HepG2 (cell line): Measurements from ENCODE around the gene AAR2. TPM values are rescaled to one million over a fixed set of nuclear protein-coding genes. Genes with fewer than 3 reads are reported as not detected.

ENCODE experiments used
- ATAC-seq: fragments of 200-7000 bp; cut with Tn5 transposase; 3 replicates; pipeline ENCODE4 v1.9.1; 2020; ENCODE audit warnings: mild to moderate bottlenecking, moderate library complexity
- BruUV-seq: library from RNA; stranded (reverse); fragments of 400-500 nt; replicated peaks from 2 replicates; lab custom pipeline; 2021; lab: Mats Ljungman, UMichigan
- CTCF ChIA-PET: fragments of 300-600 bp; formaldehyde crosslinking; extraction: SDS; loops from one replicate; lab custom pipeline; 2021; ENCODE audit warnings: low total read pairs, inconsistent platforms, low intra/inter-chr PET ratio; lab: Yijun Ruan, JAX
- POLR2A ChIA-PET: fragments of 350-600 bp; sonication (Branson Sonifier 250); formaldehyde crosslinking; loops from one replicate; lab custom pipeline; 2020; ENCODE audit warnings: antibody characterized with exemption, inconsistent platforms; lab: Yijun Ruan, JAX
- DNase-seq: peaks from one replicate; pipeline ENCODE4 v3.0.0-alpha.2; 2015; ENCODE audit warnings: low spot score
- FAIRE-seq: peaks from 3 replicates; lab custom pipeline; 2011; peaks lifted over from hg19 to GRCh38; lab: Jason Lieb, UNC
- H2AFZ ChIP-seq: one replicate; pipeline ENCODE4 v1.6.1; 2011; ENCODE audit warnings: low read length, inconsistent platforms
- H3K27ac ChIP-seq: fragments of 300-600 bp; 3 replicates; pipeline ENCODE4 v1.8.0; 2011; ENCODE audit warnings: mixed run types, mild to moderate bottlenecking, mixed read lengths, low read length, inconsistent platforms; ENCODE audit not compliant: insufficient read depth; ENCODE audit errors: extremely low read length
- H3K27me3 ChIP-seq, 2 experiments: fragments of 200-600 bp in 1 of 2; 2 replicates in 1 of 2; 3 replicates in 1 of 2; pipeline versions ENCODE4 v1.6.0 to v1.8.0; 2011; ENCODE audit warnings: low read length in 2 of 2, mild to moderate bottlenecking in 2 of 2, moderate library complexity in 2 of 2, inconsistent platforms in 1 of 2; ENCODE audit not compliant: insufficient read depth in 2 of 2, control insufficient read depth in 1 of 2
- H3K36me3 ChIP-seq, 2 experiments: fragments of 200-600 bp in 1 of 2; replicated peaks in 1 of 2; 2 replicates in 1 of 2; 3 replicates in 1 of 2; pipeline versions ENCODE4 v1.5.1 to v1.8.0; 2011; ENCODE audit warnings: low read length in 2 of 2, inconsistent platforms in 1 of 2; ENCODE audit not compliant: insufficient read depth in 2 of 2, control insufficient read depth in 1 of 2
- H3K4me1 ChIP-seq: 2 replicates; pipeline ENCODE4 v1.5.1; 2012; ENCODE audit warnings: low read length, inconsistent platforms; ENCODE audit not compliant: insufficient read depth
- H3K4me2 ChIP-seq: 2 replicates; pipeline ENCODE4 v1.6.0; 2011; ENCODE audit warnings: low read depth, low read length, inconsistent platforms
- H3K4me3 ChIP-seq, 3 experiments: fragments of 200-600 bp in 1 of 3; sonication (generic), shearing (Covaris generic) in 1 of 3; replicated peaks in 1 of 3; 2 replicates each; pipeline ENCODE4 v1.5.1; 2011 to 2016; ENCODE audit warnings: low read length in 3 of 3, inconsistent platforms in 2 of 3, low read depth in 2 of 3, mild to moderate bottlenecking in 2 of 3, control low read depth in 1 of 3, mixed read lengths in 1 of 3; ENCODE audit not compliant: insufficient read depth in 1 of 3
- H3K79me2 ChIP-seq: one replicate; pipeline ENCODE4 v1.6.1; 2011; ENCODE audit warnings: low read length, inconsistent platforms; ENCODE audit not compliant: insufficient read depth
- H3K9ac ChIP-seq: 2 replicates; pipeline ENCODE4 v1.6.0; 2011; ENCODE audit warnings: mild to moderate bottlenecking, low read depth, low read length, inconsistent platforms; ENCODE audit not compliant: insufficient read depth
- H3K9me3 ChIP-seq: 2 replicates; pipeline ENCODE4 v1.5.1; 2012; ENCODE audit warnings: mild to moderate bottlenecking, low read length
- H4K20me1 ChIP-seq: 2 replicates; pipeline ENCODE4 v1.6.0; 2011; ENCODE audit warnings: inconsistent platforms, mild to moderate bottlenecking, low read length, moderate library complexity; ENCODE audit not compliant: insufficient read depth
- ARID2 ChIP-seq: sonication (generic); formaldehyde crosslinking; IDR thresholded peaks from 2 replicates; pipeline ENCODE4 v1.8.1; 2022; ENCODE audit warnings: mild to moderate bottlenecking, missing genetic modification reagents, borderline replicate concordance
- ARID4A ChIP-seq: sonication (generic); formaldehyde crosslinking; IDR thresholded peaks from 2 replicates; pipeline ENCODE4 v1.5.0; 2020; ENCODE audit warnings: mild to moderate bottlenecking, missing genetic modification reagents, borderline replicate concordance
- CBX1 ChIP-seq: IDR thresholded peaks from one replicate; pipeline ENCODE4 v1.6.1; 2016; ENCODE audit warnings: antibody characterized with exemption, low read depth
- DR1 ChIP-seq: sonication (generic); formaldehyde crosslinking; IDR thresholded peaks from 2 replicates; pipeline ENCODE4 v1.8.0; 2021; ENCODE audit warnings: mild to moderate bottlenecking, missing genetic modification reagents, inconsistent platforms
- EEA1 ChIP-seq: sonication (generic); formaldehyde crosslinking; IDR thresholded peaks from 2 replicates; pipeline ENCODE4 v1.5.1; 2020; ENCODE audit warnings: mild to moderate bottlenecking, missing genetic modification reagents, borderline replicate concordance
- KDM3A ChIP-seq: IDR thresholded peaks from 2 replicates; pipeline ENCODE4 v1.6.1; 2018; ENCODE audit warnings: low read depth, missing compliant biosample characterization
- KDM5B ChIP-seq: sonication (generic); formaldehyde crosslinking; IDR thresholded peaks from 2 replicates; pipeline ENCODE4 v1.4.0; 2020; ENCODE audit warnings: missing genetic modification reagents, mild to moderate bottlenecking, borderline replicate concordance
- NPAS2 ChIP-seq: sonication (generic); formaldehyde crosslinking; IDR thresholded peaks from 2 replicates; pipeline ENCODE4 v1.8.0; 2022; ENCODE audit warnings: mild to moderate bottlenecking, missing genetic modification reagents, borderline replicate concordance
- NR2F6 ChIP-seq, 2 experiments: IDR thresholded peaks; 2 replicates each; pipeline ENCODE4 v1.6.1; 2016; ENCODE audit warnings: antibody characterized with exemption in 1 of 2, mild to moderate bottlenecking in 1 of 2
- SIN3A ChIP-seq: IDR thresholded peaks from 2 replicates; pipeline ENCODE4 v1.6.1; 2011; ENCODE audit warnings: low read depth, mild to moderate bottlenecking, control low read depth, low read length, borderline replicate concordance
- SNAPC2 ChIP-seq: sonication (generic); formaldehyde crosslinking; IDR thresholded peaks from 2 replicates; pipeline ENCODE4 v1.8.1; 2022; ENCODE audit warnings: mild to moderate bottlenecking, missing genetic modification reagents
- SYNCRIP ChIP-seq: fragments of 200-400 bp; formaldehyde crosslinking; IDR thresholded peaks from 2 replicates; pipeline ENCODE4 v1.6.1; 2018; ENCODE audit warnings: mild to moderate bottlenecking, low read depth, low read length; ENCODE audit not compliant: insufficient read depth
- TAF15 ChIP-seq: fragments of 200-400 bp; formaldehyde crosslinking; IDR thresholded peaks from one replicate; pipeline ENCODE4 v1.6.1; 2018; ENCODE audit warnings: mild to moderate bottlenecking, low read depth, low read length; ENCODE audit not compliant: poor library complexity, severe bottlenecking
- U2AF2 ChIP-seq: fragments of 200-400 bp; formaldehyde crosslinking; IDR thresholded peaks from 2 replicates; pipeline ENCODE4 v1.6.1; 2017; ENCODE audit warnings: low read depth, mild to moderate bottlenecking, low read length
- ZBTB14 ChIP-seq: sonication (generic); formaldehyde crosslinking; IDR thresholded peaks from 2 replicates; pipeline ENCODE4 v1.4.0; 2020; ENCODE audit warnings: missing genetic modification reagents
- ZFP82 ChIP-seq: sonication (generic); formaldehyde crosslinking; IDR thresholded peaks from 2 replicates; pipeline ENCODE4 v1.5.1; 2020; ENCODE audit warnings: mild to moderate bottlenecking, missing genetic modification reagents, borderline replicate concordance
- ZFX ChIP-seq: sonication (generic); formaldehyde crosslinking; IDR thresholded peaks from 2 replicates; pipeline ENCODE4 v1.4.0; 2020; ENCODE audit warnings: mild to moderate bottlenecking, low read depth, missing genetic modification reagents, moderate library complexity
- WGBS: methylation state at CpG from one replicate; pipeline ENCODE4 v1.1.6; 2017; ENCODE audit warnings: low lambda C conversion rate; 5-methylcytosine and 5-hydroxymethylcytosine counted together
- in situ Hi-C: cut with HindIII; loops from 2 replicates; pipeline ENCODE4 v1.10.0; 2017; ENCODE audit warnings: low pct_unique_long_range_greater_than_20kb; ENCODE audit not compliant: extremely low pct_ligation_motif_present
- intact Hi-C: fragments of 100-400 bp; cut with micrococcal nuclease; formaldehyde crosslinking; loops from one replicate; pipeline ENCODE4 v1.10.0; 2022; ENCODE audit not compliant: unreplicated experiment
- polyA plus RNA-seq, 8 experiments: library from polyadenylated mRNA; depleted of rRNA in 3 of 8; stranded (reverse) in 7 of 8; unstranded in 1 of 8; fragments of >200 nt; fragmentation: Illumina TruSeq in 4 of 8; extraction: Trizol in 4 of 8; gene quantifications; 2 replicates each; pipeline versions ENCODE4 v1.2.1 to v1.2.3, GENCODE V29; 2011 to 2016; ENCODE audit warnings: low read depth in 4 of 8, missing spikeins in 1 of 8, mixed read lengths in 1 of 8; ENCODE audit not compliant: insufficient read depth in 1 of 8
- total RNA-seq, 5 experiments: library from RNA; depleted of rRNA; stranded (reverse); fragments of >200 nt; fragmentation: Illumina TruSeq; extraction: Trizol; gene quantifications; 2 replicates each; pipeline ENCODE4 v1.2.3, GENCODE V29; 2016; ENCODE audit warnings: low read depth in 1 of 5
- TF ChIP-seq, protein P1 (sequence below): sonication (generic); formaldehyde crosslinking; IDR thresholded peaks from 2 replicates; pipeline ENCODE4 v1.5.0; 2020; ENCODE audit warnings: mild to moderate bottlenecking, missing genetic modification reagents

Gene AAR2
- total and polyA plus RNA-seq, 2 of the 13 experiments (the other 11 are each of a cell fraction or from before 2014, with no cell fraction given), result 45.2 to 46.2 TPM

GRCh38 chr20:36255445-36255844 lies 19.2 kb downstream of the AAR2 start:
- no peak for DNase-seq
- TF ChIP-seq EEA1 (CRISPR knock-in tag) (no peak), DR1 (CRISPR knock-in tag) (no peak), KDM5B (no peak), ARID4A (CRISPR knock-in tag) (no peak), CBX1 (no peak), ZFX (CRISPR knock-in tag) (no peak), ARID2 (CRISPR knock-in tag) (no peak), U2AF2 (no peak), SIN3A (no peak), TAF15 (no peak), KDM3A (CRISPR knock-in tag) (no peak), ZBTB14 (CRISPR knock-in tag) (no peak), SNAPC2 (CRISPR knock-in tag) (no peak), NPAS2 (no peak), SYNCRIP (no peak), NR2F6 (IDR thresholded peaks at IDR 0.05) (no peak), NR2F6 (CRISPR knock-in tag; IDR thresholded peaks at IDR 0.05) (no peak), ZFP82 (CRISPR knock-in tag) (no peak)
- TF ChIP-seq, protein P1, sequence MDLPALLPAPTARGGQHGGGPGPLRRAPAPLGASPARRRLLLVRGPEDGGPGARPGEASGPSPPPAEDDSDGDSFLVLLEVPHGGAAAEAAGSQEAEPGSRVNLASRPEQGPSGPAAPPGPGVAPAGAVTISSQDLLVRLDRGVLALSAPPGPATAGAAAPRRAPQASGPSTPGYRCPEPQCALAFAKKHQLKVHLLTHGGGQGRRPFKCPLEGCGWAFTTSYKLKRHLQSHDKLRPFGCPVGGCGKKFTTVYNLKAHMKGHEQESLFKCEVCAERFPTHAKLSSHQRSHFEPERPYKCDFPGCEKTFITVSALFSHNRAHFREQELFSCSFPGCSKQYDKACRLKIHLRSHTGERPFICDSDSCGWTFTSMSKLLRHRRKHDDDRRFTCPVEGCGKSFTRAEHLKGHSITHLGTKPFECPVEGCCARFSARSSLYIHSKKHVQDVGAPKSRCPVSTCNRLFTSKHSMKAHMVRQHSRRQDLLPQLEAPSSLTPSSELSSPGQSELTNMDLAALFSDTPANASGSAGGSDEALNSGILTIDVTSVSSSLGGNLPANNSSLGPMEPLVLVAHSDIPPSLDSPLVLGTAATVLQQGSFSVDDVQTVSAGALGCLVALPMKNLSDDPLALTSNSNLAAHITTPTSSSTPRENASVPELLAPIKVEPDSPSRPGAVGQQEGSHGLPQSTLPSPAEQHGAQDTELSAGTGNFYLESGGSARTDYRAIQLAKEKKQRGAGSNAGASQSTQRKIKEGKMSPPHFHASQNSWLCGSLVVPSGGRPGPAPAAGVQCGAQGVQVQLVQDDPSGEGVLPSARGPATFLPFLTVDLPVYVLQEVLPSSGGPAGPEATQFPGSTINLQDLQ (CRISPR knock-in tag), result no peak
- POLR2A ChIA-PET, result interaction anchor here (0.9 to 1.9 kb wide), 2 partner anchors 10 to 18 kb away, joined by 3 to 5 read pairs; partner anchors contain the start of gene AAR2
- no peaks in the 10 kb centered on the region for H3K79me2 ChIP-seq
- CTCF ChIA-PET, result no interaction called here
- H3K27ac ChIP-seq, result no peak overlapping the region
- H2AFZ ChIP-seq, result no peak overlapping the region
- peaks cover 41 to 67% of the 10 kb centered on the region in 2 experiments for H3K36me3 ChIP-seq
- H4K20me1 ChIP-seq, result no peaks in the 10 kb centered on the region
- no peaks in the 10 kb centered on the region for H3K27me3 ChIP-seq
- H3K4me2 ChIP-seq, result no peak overlapping the region
- H3K4me1 ChIP-seq, result 0 out of 2 replicates have a peak, but pooled peaks cover 12% of the 10 kb centered on the region
- no peak overlapping the region for H3K4me3 ChIP-seq
- H3K9ac ChIP-seq, result no peak overlapping the region
- no peaks in the 10 kb centered on the region for H3K9me3 ChIP-seq
- WGBS, result 94% methylated on average over 12 of the region's 12 CpGs
- intact Hi-C loops (no loop called here), in situ Hi-C loops (no loop called here)
- no TSS peak for BruUV-seq
- no peak for ATAC-seq
- no peak for FAIRE-seq
